Loucy (cell line): ENCODE measurements around the gene FAM163B.

Experiments
- H2AFZ ChIP-seq: fragments of 200-600 bp; sonication (generic); 2 replicates; pipeline ENCODE4 v1.6.0; 2016; ENCODE audit warnings: antibody characterized with exemption, mild to moderate bottlenecking, low read length, moderate library complexity
- H3F3A ChIP-seq: fragments of 200-600 bp; 2 replicates; pipeline ENCODE4 v1.6.0; 2016; ENCODE audit warnings: antibody characterized with exemption, low read depth, mild to moderate bottlenecking
- H3K27me3 ChIP-seq: fragments of 200-600 bp; sonication (generic); 2 replicates; pipeline ENCODE4 v1.6.1; 2014; ENCODE audit warnings: low read length, mild to moderate bottlenecking; ENCODE audit not compliant: insufficient read depth, poor library complexity, severe bottlenecking
- H3K36me3 ChIP-seq: fragments of 200-600 bp; sonication (generic); 2 replicates; pipeline ENCODE4 v1.6.1; 2016; ENCODE audit warnings: low read length; ENCODE audit not compliant: insufficient read depth
- H3K4me1 ChIP-seq: fragments of 200-600 bp; sonication (generic); 2 replicates; pipeline ENCODE4 v1.5.1; 2014; ENCODE audit warnings: low read length, mild to moderate bottlenecking; ENCODE audit not compliant: insufficient read depth, poor library complexity, severe bottlenecking
- H3K4me2 ChIP-seq: fragments of 200-600 bp; sonication (generic); 2 replicates; pipeline ENCODE4 v1.6.0; 2014; ENCODE audit warnings: antibody characterized with exemption, low read length, low read depth, mild to moderate bottlenecking; ENCODE audit not compliant: poor library complexity, severe bottlenecking
- H3K4me3 ChIP-seq: fragments of 200-600 bp; sonication (generic); 2 replicates; pipeline ENCODE4 v1.5.1; 2014; ENCODE audit warnings: low read length, mild to moderate bottlenecking, mixed read lengths; ENCODE audit not compliant: poor library complexity, severe bottlenecking
- H3K79me2 ChIP-seq: fragments of 200-600 bp; sonication (generic); 2 replicates; pipeline ENCODE4 v1.6.1; 2014; ENCODE audit warnings: low read length; ENCODE audit not compliant: insufficient read depth
- H3K9ac ChIP-seq: fragments of 200-600 bp; sonication (generic); 2 replicates; pipeline ENCODE4 v1.6.0; 2014; ENCODE audit warnings: mild to moderate bottlenecking, low read depth, low read length, moderate library complexity; ENCODE audit not compliant: poor library complexity, severe bottlenecking
- H3K9me2 ChIP-seq: fragments of 200-600 bp; sonication (generic); replicated peaks from 2 replicates; pipeline ENCODE4 v1.6.1; 2016; ENCODE audit warnings: low read depth, low read length, mixed read lengths
- H3K9me3 ChIP-seq: fragments of 200-600 bp; sonication (generic); 2 replicates; pipeline ENCODE4 v1.6.1; 2014; ENCODE audit warnings: mild to moderate bottlenecking, antibody characterized with exemption, low read length, low read depth; ENCODE audit not compliant: insufficient read depth
- H4K20me1 ChIP-seq: fragments of 200-600 bp; sonication (generic); 2 replicates; pipeline ENCODE4 v1.6.0; 2014; ENCODE audit warnings: antibody characterized with exemption, low read length, mild to moderate bottlenecking; ENCODE audit not compliant: insufficient read depth, poor library complexity, severe bottlenecking
- CTCF ChIP-seq: fragments of 200-600 bp; sonication (generic); conservative IDR thresholded peaks from 2 replicates; pipeline ENCODE4 v1.5.1; 2014; ENCODE audit warnings: mild to moderate bottlenecking, antibody characterized with exemption, low read length
- EZH2phosphoT487 ChIP-seq: fragments of 200-600 bp; IDR thresholded peaks from 2 replicates; pipeline ENCODE4 v1.6.1; 2018; ENCODE audit warnings: antibody characterized with exemption, mild to moderate bottlenecking, moderate library complexity, borderline replicate concordance

Gene FAM163B

GRCh38 chr9:133600739-133601138, 8.4 kb downstream of the FAM163B start:
- Histone ChIP-seq H3K36me3 (no peaks in the 10 kb centered on the region), H3F3A (no peaks in the 10 kb centered on the region), H2AFZ (no peak overlapping the region), H3K4me1 (peaks cover 6% of the 10 kb centered on the region), H3K9me3 (peaks cover 14% of the 10 kb centered on the region; the same call in 1 of the 2 replicates), H3K9me2 (no peaks in the 10 kb centered on the region), H4K20me1 (no peaks in the 10 kb centered on the region), H3K27me3 (no peaks in the 10 kb centered on the region), H3K4me2 (no peak overlapping the region), H3K9ac (no peak overlapping the region), H3K4me3 (no peak overlapping the region), H3K79me2 (no peaks in the 10 kb centered on the region)
- no peak for TF ChIP-seq EZH2phosphoT487
- TF ChIP-seq CTCF = no peak

GRCh38 chr9:133599470-133600173, 9.6 kb downstream of the FAM163B start:
- H3K9me2 ChIP-seq = no peaks in the 10 kb centered on the region
- no peak overlapping the region for H3K9ac ChIP-seq
- H3K79me2 ChIP-seq = no peaks in the 10 kb centered on the region
- H4K20me1 ChIP-seq = no peaks in the 10 kb centered on the region
- no peaks in the 10 kb centered on the region for H3F3A ChIP-seq
- H3K4me1 ChIP-seq = peaks cover 3% of the 10 kb centered on the region
- H3K4me3 ChIP-seq = no peak overlapping the region
- H2AFZ ChIP-seq = no peak overlapping the region
- no peaks in the 10 kb centered on the region for H3K27me3 ChIP-seq
- peaks cover 14% of the 10 kb centered on the region; the same call in 1 of the 2 replicates for H3K9me3 ChIP-seq
- no peaks in the 10 kb centered on the region for H3K36me3 ChIP-seq
- no peak overlapping the region for H3K4me2 ChIP-seq
- TF ChIP-seq CTCF (no peak), EZH2phosphoT487 (no peak)

- H3K27me3 ChIP-seq = no peaks in the 10 kb centered on the region
- H3K79me2 ChIP-seq = no peaks in the 10 kb centered on the region
- H3K4me1 ChIP-seq = no peaks in the 10 kb centered on the region
- H3K9me2 ChIP-seq = no peaks in the 10 kb centered on the region
- TF ChIP-seq EZH2phosphoT487 (no peak), CTCF (no peak)
- H3K36me3 ChIP-seq = no peaks in the 10 kb centered on the region
- no peak overlapping the region for H2AFZ ChIP-seq
- H3K4me3 ChIP-seq = no peak overlapping the region
- no peaks in the 10 kb centered on the region for H4K20me1 ChIP-seq
- no peak overlapping the region for H3K9ac ChIP-seq
- peaks cover 14% of the 10 kb centered on the region; the same call in 1 of the 2 replicates for H3K9me3 ChIP-seq
- no peak overlapping the region for H3K4me2 ChIP-seq
- no peaks in the 10 kb centered on the region for H3F3A ChIP-seq
Observed at GRCh38 chr9:133598978-133599377, 10.2 kb downstream of the FAM163B start.
